Measurements from ENCODE around the gene FREY1.

DNA sequence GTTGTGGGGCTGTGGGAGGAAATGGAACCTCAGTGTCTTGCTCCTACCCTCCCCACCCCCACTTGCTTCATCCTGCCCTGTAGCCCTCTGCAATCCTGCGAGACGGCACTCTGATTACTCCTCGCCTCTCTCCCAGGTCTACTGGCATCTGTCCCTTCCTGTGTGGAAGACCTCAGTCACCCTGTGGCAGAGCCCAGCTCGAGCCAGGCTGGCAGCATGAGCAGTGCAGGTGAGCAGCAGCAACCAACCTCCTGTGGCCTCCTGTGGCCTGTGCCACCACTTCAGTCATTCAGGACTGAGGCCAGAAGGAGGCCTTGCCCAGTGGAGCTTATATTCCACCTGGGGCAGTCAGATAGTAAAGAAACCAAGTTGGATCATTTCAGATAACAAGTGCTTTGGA is 36.4 kb downstream of the FREY1 start:
- TF ChIP-seq, protein P1, sequence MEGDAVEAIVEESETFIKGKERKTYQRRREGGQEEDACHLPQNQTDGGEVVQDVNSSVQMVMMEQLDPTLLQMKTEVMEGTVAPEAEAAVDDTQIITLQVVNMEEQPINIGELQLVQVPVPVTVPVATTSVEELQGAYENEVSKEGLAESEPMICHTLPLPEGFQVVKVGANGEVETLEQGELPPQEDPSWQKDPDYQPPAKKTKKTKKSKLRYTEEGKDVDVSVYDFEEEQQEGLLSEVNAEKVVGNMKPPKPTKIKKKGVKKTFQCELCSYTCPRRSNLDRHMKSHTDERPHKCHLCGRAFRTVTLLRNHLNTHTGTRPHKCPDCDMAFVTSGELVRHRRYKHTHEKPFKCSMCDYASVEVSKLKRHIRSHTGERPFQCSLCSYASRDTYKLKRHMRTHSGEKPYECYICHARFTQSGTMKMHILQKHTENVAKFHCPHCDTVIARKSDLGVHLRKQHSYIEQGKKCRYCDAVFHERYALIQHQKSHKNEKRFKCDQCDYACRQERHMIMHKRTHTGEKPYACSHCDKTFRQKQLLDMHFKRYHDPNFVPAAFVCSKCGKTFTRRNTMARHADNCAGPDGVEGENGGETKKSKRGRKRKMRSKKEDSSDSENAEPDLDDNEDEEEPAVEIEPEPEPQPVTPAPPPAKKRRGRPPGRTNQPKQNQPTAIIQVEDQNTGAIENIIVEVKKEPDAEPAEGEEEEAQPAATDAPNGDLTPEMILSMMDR (IDR thresholded peaks at IDR 0.05): no peak
- TF ChIP-seq EP300 (IDR thresholded peaks at IDR 0.05): no peak
- no peak for TF ChIP-seq POLR2A (IDR thresholded peaks at IDR 0.05)
- TF ChIP-seq POLR2AphosphoS5 (IDR thresholded peaks at IDR 0.05): no peak

Measured in stomach (tissue), 4 donors.